ENCODE data around the gene PLPPR5.
"Not testable (repeated sequence)": the region's sequence is repeated elsewhere in the genome, so short reads cannot be mapped to it uniquely, and the experiment has no call there.

Gene PLPPR5

GRCh38 chr1:99004861-99005442, at the start of gene PLPPR5:
Gene PLPPR5 (minus strand): TSS chr1:99004861. CDS start chr1:99004671, 190 bp downstream.
- no peak for DNase-seq

- DNase-seq: no peak
These were observed 47.1 kb upstream of the PLPPR5 start for GRCh38 chr1:99051611-99052283.

GRCh38 chr1:99049745-99050144, 45.1 kb upstream of the PLPPR5 start:
- DNase-seq: no peak

DNA sequence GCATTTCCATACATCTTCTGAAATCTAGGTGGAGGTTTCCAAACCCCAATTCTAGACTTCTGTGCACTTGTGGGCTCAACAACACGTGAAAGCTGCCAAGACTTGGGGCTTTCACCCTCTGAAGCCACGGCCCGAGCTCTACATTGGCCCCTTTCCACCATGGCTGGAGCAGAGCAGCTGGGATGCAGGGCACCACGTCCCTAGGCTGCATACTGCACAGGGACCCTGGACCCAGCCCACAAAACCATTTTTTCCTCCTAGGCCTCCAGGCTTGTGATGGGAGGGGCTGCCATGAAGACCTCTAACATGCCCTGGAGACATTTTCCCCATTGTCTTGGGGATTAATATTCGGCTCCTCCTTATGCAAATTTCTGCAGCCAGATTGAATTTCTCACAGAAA, 32.1 kb upstream of the PLPPR5 start:
- DNase-seq: not testable (repeated sequence)

GRCh38 chr1:99018313-99018712, 13.7 kb upstream of the PLPPR5 start:
- DNase-seq: no peak

- DNase-seq: no peak
These were observed 13.0 kb upstream of the PLPPR5 start for GRCh38 chr1:99017655-99018054.

- DNase-seq: no peak
These were observed 6.0 kb upstream of the PLPPR5 start for GRCh38 chr1:99010679-99011078.

GRCh38 chr1:99007366-99007765, 2.7 kb upstream of the PLPPR5 start:
- DNase-seq: no peak

GRCh38 chr1:99005537-99005942, 879 bp upstream of the PLPPR5 start:
- no peak for DNase-seq

- DNase-seq: no peak
These were observed 304 bp downstream of the PLPPR5 start for GRCh38 chr1:99004254-99004860.

DNA sequence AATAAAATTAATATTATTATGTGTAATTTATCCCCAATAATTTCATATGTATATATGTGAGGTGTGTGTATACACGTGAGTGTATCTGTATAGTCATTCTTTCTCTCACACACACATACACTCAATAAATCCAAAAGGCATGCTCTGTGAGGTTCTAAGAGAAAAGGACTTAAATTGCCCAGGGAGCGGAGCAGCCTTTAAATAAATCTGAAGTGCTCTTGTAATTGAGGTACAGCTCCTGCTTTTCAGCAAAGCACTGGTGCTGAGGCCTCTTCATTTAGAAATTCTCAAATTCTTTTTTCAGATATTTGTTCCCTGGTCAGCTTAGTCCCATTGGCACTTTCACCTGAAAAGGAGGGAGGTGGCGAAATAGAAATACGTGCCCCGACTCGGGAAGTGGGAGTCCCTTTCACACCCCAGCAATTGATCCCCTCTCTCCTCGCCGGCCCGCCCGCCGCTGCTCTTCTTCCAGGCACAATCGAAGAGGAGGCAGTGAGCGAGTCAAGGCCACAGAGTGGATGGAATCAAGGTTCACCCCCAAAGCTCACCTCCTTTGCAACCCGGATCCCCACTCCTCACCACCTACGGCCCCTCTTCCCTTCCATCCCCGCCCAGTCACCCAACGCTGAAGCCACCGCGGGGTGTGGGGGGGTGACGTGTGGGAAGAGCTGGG, 944 bp downstream of the PLPPR5 start:
- no peak for DNase-seq

GRCh38 chr1:98992844-98993243, 11.8 kb downstream of the PLPPR5 start:
- DNase-seq: no peak

GRCh38 chr1:98991127-98992012, 13.3 kb downstream of the PLPPR5 start:
- DNase-seq: no peak

- no peak for DNase-seq
These were observed 15.1 kb downstream of the PLPPR5 start for GRCh38 chr1:98989556-98989907.

DNA sequence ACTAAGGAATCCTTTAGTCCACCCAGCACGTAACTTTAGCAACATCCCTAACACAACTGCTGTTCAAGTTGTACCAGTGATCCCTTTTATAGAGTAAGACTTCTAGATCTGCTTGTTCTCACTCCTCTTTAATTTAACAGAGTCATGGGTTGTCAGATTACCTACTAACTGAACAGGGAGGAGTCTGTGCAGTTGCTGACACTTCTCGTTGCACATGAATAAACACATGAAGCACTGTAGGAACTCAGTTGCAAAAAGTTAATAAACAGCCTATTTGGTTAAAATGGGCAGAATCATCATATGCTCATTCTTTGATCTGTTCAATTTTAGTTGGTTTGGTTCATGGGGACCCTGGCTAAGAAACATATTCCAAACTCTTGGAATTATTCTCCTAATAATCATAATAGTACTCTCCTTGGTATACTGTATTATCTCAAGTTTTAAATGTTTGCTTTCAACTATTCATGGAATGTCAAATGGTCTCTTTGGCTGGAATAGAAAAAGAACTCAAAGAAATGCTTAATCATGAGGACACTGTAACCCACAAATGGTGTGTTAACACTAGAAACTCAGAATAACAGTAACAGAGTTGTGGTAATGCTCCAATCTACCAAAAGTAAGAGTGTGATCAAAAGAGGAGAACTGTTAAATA, 15.6 kb downstream of the PLPPR5 start:
- no peak for DNase-seq

GRCh38 chr1:98985687-98986086, 19.0 kb downstream of the PLPPR5 start:
- DNase-seq: no peak

DNA sequence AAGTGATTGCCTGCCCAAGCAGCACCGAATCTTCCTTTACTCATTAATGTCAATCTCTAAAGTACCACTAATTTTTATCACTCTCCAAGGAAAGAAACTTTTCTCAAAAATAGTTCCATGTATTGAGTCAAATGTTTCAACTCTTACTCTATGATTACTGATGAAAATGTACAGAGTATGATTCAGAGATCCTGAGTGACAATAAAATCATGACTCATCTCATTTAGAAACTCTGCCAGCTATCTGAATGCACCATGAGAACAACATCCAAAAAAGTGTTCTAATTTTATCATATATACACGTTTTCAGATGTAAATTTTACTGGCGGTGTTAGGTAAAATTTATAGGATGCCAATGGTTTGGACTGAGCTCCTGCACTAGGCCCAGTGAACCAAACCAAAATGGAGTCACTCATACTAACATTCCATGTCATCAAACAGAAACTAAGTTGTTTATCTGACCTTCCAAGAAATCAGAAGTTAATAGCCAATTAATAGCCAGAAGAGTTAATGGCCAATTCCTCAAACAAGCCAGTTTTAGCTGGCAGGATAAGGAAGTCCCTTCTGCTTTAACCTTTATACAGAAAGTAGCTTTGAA, 22.6 kb downstream of the PLPPR5 start:
- DNase-seq: no peak

- no peak for DNase-seq
These were observed 25.2 kb downstream of the PLPPR5 start for GRCh38 chr1:98979463-98979862.

GRCh38 chr1:98975810-98976209, 28.9 kb downstream of the PLPPR5 start:
- DNase-seq: no peak

DNA sequence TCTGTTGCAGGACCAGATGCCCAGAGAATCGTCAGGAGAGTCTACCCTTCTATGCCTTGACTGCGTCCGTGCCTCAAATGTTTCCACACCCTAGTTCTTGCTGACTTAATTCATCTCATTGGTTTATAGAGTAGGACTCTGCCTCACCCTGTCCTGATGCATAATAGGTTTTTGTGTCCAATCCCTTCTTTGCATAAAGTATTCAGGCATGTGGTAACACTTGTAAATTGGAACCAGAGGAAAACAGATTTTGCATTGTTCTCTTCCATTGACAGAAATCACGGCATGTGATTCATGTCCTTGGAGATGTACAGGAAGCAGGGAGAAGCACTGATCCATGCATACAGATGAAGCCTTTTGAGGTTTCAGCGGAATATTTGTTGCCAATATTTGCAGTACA, 29.5 kb downstream of the PLPPR5 start:
- DNase-seq: no peak

DNA sequence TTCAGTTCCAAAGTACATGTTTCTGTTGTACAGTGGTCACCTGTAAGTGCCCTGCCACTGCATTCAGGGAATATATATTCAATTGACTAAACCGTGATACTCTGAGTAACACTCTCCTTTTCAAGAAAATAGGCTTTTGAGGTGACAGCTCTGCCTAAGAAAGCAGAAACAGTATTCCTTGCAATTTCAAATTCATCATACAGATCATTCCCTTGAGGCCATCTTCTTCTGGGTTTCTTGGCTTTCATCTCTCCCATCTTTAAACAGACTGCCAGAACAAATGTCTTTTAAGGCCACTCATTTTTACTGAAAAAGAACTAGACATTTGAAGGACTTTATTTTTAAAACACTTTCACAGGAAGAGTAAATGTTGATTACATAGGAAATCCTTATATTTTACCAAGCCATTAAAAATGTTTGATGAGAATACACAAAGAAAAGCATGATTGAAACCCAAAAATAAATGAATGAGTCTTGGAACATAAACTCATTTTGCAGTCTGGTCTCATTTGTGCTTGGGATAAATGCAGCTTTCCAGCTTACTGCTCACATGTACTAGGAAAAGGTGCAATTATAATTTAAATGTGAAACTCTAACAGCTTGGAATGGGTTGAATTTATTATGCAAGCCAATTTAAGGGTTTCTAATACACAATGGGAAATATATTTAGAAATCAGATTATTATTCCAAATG, 34.7 kb downstream of the PLPPR5 start:
- DNase-seq: no peak
